H1 (cell line): ENCODE results near the gene RAB31. TPM values are rescaled to one million over a fixed set of nuclear protein-coding genes. Genes with fewer than 3 reads are reported as not detected.

Source experiments
- KDM4A ChIP-seq: IDR thresholded peaks from one replicate; pipeline ENCODE4 v1.7.1; 2012; ENCODE audit warnings: low read depth, mild to moderate bottlenecking, moderate library complexity, low read length, inconsistent platforms; ENCODE audit not compliant: severe bottlenecking
- polyA plus RNA-seq, 7 experiments: library from polyadenylated mRNA; depleted of rRNA in 3 of 7; stranded (reverse) in 5 of 7; unstranded in 2 of 7; fragments of >200 nt in 5 of 7; fragments of 200-250 nt in 2 of 7; gene quantifications; 1 replicate in 5 of 7; 2 replicates in 1 of 7; 4 replicates in 1 of 7; pipeline versions ENCODE4 v1.2.1 to v1.2.3, GENCODE V29; 2011 to 2013; ENCODE audit warnings: missing spikeins in 2 of 7, mixed read lengths in 2 of 7
- total RNA-seq: library from RNA; stranded (reverse); fragmentation: NEBNext Ultra II Directional; extraction: Animal tissue kit (Norgen Biotek cat#: 25700); gene quantifications from 2 replicates; pipeline ENCODE4 v1.2.1, GENCODE V29; 2021

Gene RAB31
- total and polyA plus RNA-seq, 2 of the 8 experiments (the other 6 are each of a cell fraction or from before 2014, with no cell fraction given) = 15.2 to 40.9 TPM

DNA sequence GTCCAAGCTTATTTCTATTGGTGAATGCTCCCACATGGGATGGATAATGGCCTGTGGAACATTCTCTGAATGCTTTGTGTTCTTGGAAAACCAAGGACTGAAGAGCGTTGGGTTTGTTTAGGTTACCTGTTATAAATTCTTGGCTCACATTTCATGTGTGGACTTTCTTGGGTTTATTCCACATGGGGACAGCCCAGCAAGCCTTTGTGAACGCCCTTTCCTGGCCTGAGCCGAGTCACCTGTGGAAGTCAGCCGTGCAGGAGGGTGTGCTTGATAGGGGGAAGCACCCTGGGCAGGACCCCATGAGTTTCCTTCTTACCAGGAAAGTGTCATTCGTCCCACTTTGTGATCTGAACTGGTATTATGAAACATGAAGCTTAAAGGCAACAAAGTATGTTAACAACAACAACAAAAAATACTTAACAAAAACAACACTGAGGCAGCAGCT, 4.1 kb downstream of the RAB31 start (continued):
- no peak for TF ChIP-seq KDM4A
